HG03457 (cell line): ENCODE results near the gene UQCR11.

Experiments used
- ATAC-seq: cut with Tn5 transposase; IDR thresholded peaks from one replicate; pipeline ENCODE4 v1.9.1; 2021; ENCODE audit warnings: moderate number of reproducible peaks; ENCODE audit not compliant: unreplicated experiment

UQCR11 gene

DNA sequence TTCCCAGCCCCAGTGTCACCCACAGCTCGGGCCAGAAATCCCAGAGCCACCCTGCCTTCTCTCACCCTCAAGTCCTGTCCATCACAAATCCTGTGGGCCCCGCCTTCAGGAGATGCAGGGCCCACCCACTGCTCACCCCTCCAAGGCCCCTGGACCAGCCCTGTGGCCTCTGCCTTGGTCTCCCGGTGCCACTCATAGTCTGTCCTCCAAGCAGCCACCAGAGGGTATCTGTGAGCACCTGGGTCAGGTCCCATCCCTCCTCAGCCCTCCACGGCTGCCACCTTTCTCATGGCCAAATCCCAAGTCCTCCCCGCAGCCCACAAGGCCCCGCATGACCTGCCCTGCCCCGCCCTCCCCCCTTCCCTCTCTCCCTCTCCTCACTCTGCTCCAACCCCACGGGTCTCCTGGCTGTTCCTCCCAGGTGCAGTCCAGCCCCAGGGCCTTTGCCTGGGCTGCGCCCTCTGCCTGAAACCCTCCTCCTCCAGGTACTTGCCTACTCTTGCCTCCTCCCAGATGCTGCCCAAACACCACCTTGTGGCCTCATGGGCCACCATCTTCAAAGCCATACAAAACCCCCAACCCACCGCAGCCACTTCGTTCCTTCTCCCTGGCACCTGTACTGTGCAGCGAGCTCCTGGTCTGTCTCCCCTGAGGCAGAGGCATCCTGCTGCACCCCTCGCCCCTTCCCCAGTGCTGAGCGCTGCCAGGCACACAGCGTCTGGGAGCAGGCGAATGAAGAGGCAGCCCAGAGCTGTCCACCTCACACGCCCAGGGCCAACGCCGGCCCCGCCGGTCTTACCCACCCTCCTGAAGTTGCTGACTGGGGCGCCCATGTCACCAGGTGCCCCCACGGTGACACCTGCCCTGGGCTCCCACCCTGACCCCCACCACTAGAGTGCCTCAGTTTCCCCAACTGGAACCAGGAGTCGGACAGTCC, 13.2 kb upstream of the UQCR11 start:
- ATAC-seq: no peak

DNA sequence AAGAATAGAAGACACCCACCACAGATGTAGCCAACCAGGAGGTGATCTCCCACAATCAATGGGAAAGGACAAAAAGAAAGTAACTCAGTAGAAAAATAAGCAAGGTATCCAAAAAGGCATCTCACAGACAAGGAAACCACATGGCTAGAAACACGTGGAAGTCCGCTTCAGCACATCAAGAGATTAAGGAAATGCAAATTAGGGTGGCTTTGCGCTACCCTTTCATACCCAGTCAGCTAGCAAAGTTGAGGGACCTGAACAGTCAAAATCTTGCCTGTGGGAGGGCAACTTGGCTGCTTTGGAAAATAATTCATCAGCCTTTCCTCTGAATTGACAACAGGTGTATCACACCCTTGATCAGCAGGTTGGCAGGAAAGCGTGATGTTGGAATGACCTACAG, 11.6 kb upstream of the UQCR11 start:
- ATAC-seq: no peak

DNA sequence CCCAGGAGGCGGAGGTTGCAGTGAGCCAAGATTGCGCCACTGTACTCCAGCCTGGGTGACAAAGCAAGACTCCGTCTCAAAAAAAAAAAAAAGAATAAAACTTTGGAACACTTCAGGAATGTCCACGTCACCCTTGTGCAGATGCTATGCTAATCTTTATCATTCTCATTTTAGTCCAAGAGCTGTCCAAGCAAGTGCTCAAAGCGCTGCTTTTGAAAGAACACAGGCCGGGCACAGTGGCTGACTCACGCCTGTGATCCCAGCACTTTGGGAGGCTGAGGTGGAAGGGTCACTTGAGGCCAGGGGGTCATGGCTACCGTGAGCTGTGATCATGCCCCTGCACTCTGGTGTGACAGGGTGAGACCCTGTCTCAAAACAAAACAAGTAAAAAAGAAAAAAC, 11.1 kb upstream of the UQCR11 start:
- ATAC-seq: no peak

DNA sequence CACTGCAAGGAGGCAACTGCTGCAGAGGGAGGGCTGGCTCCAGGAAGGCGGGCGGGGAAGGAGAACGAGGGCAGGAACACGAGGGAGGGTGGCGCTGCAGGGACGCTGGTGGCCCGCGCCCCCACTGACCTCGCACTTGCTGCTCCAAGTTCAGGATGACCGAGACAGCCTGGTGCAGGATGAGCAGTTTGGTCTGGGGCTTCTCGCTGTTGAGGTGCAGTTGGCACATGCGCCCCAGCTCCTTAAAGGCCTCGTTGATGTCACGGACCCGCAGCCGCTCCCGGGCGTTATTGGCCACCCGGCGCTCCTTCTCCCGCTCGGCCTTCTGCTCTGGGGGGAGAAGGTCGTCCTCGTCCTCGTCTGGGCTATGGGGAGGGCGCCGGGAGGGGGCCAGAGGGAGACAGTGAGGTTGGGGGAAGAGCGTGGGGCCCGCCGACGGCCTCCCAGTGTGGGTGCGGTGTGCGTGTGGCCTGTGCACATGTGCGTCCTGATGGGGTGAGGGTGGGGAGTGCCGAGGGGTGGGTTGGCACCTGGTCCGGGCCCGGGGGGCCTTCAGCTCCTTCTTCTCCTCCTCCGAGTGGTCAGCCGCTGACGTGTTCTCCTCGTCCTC, 10.0 kb upstream of the UQCR11 start:
- no peak for ATAC-seq

DNA sequence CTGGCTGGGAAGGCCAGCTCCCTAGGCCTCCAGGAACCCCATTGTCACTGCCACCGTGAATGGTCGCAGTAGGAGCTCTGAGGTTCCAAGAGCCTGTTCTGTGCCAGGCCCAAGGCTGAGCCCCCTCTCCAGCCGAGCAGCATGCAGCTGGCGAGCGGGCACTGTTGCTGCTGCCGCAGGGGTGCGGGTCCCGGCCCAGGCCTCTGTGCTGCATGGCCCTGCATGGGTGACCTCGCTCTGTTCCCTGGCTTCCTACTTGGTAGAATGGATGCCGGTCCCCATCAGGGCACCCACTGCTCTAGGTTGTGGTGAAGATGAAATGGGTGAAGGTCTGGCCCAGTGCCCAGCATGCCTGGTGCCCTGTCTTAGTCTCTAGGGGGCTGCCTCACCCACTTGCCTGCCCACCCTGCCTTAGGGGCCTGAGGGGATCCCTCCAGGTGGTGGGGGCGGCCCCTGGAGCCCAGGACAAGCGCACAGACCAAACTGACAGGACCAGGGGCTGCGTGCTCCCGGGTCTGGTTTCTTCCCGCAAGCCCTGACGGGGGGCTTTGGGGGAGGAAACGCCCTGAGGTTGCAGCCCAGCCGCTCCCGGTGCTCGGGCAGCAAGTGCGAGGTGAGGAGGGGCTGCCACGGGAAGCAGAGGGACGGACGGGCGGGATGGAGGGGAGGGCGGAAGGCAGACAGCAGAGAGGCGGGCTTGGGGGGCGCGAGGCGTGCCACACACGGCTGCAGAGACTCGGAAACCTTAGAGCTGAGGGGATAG, 8.7 kb upstream of the UQCR11 start:
- no peak for ATAC-seq

DNA sequence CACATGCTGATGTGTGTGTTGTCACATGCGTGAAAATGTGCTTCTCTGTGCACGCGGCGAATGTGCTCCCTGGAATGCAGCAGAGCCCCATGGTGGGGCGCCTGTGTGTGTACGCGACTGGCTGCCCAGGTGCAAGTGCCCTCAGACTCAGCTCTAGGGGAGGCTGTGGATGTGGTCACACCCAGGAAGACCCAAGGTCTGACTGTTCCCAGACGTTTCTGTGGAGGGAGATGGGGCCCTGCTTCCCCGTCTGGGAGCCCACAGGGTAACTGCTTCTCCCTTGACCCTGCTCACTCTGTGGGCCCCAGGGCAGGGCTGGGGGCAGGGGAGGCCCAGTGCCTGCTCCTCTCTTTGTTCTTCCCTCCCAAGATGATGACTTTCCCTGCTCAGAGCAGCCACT, 7.9 kb upstream of the UQCR11 start:
- ATAC-seq: no peak

DNA sequence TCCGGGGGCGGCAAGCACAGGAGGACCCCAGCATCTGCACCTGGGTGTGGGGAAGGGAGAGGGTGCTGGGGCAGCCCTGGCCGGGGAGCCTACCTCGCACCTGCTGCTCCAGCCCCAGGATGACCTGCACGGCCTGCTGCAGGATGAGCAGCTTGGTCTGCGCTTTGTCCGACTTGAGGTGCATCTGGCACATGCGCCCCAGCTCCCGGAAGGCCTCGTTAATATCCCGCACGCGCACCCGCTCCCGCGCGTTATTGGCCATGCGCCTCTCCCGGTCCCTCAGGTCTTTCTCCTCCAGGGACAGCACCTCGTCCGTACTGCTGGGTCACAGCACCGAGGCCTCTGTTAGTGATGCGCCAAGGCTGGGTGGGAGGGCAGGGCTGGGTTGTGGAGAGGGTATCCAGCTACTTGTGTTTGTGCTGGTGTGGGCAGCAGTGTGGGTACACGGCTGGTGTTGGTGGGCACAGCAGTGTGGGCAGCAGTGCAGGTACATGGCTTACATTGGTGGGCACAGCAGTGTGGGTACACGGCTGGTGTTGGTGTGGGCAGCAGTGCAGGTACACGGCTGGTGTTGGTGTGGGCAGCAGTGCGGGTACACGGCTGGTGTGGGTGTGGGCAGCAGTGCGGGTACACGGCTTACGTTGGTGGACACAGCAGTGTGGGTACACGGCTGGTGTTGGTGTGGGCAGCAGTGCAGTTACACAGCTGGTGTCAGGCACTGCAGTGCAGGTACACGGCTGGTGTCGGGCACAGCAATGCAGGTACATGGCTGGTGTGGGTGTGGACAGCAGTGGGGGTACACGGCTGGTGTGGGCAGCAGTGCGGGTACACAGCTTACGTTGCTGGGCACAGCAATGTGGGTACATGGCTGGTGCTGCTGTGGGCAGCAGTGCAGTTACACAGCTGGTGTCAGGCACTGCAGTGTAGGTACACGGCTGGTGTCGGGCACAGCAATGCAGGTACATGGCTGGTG, 7.1 kb upstream of the UQCR11 start:
- ATAC-seq: no peak

DNA sequence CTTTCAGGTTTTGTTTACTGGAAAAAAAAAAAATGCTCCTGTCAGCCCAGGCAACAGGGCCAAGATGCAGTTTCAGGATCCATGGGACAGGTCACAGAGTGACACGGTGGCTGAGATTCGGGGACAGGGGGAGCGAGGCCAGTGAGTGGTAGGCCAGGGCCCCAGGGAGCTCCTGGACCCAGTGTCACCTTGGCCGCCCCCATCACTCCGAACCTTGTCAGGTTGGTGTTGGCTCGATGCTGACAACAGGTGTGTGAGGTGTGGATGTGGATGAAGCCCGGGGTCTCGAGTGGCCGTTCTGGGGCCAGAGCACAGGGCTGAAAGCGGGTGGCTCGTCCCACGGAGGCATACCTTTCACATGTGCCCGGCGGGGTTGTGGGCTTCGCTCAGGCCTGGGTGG, 6.1 kb upstream of the UQCR11 start:
- no peak for ATAC-seq

DNA sequence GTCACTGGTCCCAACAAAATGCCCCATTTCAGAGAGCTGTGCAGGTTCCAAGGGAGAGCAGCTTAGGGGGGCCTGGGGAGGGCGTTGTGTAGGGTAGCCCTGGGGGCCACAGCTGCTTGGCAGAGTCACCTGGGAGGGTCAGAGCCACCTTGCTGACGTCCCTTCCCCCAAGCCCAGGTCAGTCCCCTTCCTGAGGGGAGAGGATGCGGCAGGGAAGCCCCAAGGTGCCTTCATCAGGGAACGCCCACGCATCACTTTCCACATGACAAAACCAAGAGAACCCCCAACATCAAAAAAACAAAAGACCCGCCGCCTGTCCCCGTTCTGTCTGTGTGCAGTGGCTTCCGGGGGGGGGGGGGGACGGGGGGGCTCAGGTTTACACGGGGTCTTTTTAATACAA, 5.3 kb upstream of the UQCR11 start:
- ATAC-seq: no peak

DNA sequence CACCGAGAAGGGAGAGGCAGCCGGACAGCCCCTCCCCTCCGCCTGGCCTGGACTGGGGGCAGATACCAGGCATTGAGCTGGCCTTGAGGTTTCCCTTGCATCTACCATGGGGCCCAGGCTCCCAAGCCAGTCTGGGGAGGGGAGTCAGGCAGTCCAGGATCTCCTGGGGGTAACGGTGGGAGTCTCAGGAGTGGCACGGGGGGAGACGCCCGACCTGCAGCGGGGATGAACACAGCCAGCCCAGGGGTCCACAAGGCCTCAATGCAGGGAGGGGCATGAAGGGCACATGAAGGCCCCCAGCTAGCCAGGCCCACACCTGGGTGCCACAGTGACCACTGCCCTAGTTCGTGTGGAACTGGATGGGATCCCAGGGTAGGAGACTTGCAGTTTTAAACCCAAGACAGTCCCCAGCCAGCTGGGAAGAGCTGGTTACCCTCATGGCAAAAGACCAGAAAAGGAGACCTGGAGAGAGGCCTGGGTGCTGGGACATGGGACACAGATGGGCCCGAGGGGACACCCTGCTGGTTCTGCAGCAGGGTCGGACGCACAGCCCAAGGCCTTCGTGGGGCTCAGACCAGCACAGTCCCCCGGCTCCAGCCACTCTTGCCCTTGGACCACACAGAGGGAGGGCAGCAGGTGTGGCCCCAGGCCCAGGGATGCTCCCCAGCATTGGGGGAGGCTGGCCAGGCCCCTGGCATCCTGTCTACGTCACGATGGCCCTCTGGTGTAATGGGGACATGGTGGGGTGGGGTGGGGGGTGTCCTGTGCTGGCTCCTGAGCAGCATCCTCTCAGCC, 4.6 kb upstream of the UQCR11 start:
- ATAC-seq: no peak

DNA sequence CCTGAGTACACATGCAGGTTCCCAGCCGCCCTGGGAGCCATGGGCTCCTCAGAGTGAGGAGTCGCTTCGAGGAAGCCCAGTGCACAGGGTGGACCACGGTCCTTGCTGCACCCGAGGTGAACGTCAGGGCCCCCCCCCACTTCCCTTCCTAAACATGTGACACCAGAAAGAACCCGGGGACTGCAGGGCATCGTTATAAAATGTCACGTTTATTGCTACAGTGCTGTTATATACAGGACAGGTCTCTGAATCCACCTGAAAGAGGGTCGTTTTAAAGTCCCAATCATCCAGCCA, 3.8 kb upstream of the UQCR11 start:
- no peak for ATAC-seq

DNA sequence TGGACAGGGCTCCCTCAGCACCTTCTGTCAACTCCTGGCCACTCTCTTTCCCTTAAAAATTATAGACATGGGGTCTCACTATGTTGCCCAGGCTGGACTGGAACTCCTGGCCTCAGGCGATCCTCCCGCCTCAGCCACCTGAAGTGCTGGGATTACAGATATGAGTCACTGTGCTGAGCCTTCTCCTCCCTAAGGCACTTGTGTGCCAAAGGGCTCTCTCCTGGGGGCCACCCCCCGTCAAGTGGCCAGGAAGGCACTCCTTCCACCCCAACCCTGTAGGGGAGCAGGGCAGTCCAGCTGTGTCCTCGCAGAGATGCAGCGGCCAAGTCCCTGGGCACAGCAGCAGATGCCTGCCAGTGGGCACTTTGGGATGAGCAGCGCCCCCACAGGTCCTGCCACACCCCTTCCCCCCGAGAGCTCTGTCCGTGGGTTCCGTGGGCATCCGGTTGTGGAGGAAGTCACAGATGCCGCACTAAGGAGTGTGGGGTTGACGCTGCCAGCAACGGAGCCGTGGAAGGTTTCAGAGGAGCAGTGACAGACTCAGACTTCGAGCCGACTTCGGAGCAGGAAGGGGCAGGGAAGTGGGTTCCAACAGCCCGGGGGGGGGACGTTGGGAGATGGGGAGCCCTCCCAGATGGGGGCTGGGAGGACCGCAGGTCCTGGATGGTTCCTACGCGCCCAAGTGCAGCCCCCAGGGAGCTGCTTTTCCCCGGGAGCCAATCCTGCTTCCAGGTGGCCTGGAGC, 3.3 kb upstream of the UQCR11 start:
- ATAC-seq: no peak

DNA sequence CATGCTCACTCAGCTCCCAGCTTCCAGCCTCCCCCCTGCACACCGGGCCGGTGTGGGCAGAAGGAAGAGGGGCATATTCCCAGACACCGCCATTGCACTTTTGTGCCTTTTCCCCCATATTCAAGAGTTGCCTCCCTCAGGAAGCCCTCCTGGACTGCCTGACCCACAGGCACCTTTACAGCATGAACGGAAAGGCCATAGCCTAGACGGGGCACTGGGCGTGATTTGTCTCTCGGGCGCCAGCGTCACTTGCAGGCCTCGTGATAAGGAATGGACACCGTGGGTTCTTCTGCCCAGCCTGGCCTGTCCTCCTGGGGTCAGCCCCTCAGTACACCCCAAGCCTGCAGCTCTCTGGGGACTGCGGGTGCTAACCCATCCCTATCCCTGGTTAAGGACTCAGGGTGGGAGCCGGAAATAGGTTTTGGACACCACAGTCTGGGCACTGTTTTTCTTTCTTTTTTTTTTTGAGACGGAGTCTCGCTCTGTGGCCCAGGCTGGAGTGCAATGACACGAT, 933 bp upstream of the UQCR11 start:
- ATAC-seq: no peak

DNA sequence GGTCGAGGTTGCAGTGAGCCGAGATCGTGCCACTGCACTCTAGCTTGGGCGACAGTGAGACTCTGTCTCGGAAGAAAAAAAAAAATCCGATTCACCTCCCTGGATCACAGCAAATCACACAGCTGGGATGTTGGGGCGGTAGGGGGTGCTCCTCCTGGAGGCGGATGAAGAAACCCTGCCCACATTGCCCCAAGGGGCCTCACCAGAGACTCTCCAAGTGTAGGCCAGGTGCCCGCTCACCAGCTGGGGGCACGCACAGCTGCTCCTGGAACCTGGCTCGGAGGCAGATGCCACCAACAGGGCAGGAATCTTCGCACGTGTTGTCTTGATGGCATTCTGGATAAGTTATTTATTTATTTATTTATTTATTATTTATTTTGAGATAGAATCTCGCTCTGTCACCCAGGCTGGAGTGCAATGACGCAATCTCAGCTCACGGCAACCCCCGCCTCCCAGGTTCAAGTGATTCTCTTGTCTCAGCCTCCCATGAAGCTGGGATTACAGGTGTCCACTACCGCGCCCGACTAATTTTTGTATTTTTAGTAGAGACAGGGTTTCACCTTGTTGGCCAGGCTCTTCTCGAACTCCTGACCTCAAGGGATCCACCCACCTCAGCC, 3.1 kb downstream of the UQCR11 start:
- ATAC-seq: no peak

DNA sequence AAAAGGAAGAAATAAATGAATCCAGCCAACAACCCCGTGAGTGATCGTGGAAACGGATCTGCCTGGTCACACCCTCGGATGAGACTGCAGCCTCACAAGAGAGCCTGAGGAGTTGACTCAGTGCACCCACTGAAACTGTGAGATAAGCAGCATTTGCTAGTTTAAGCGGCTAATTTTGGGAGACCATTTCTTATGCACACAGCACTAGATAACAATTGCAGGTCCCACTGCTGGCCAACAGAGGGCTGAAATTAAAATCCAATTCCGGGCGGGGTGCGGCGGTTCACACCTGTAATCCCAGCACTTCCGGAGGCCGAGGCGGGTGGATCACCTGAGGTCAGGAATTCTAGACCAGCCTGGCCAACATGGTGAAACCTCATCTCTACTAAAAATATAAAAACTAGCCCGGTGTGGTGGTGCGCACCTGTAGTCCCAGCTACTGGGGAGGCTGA, 3.6 kb downstream of the UQCR11 start:
- ATAC-seq: no peak

DNA sequence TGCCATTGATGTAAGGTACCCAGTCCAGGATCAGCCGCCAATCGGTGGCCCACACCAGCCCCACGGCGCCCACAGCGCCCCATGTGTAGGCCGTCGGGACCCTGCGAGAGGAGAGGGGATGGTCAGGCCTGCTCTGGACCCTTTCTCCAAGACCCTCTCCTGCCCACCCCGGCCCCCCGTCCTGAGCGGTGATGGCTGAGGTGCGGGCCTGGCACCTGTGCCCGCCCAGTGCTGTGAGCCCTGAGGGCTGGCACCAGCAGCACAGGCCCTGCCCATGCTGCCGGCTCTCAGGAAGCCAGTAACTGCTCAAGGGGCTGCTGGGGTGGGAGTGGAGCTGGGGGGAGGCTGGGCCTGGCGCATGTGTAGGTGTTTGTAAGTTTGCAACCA, 5.8 kb downstream of the UQCR11 start:
- ATAC-seq: no peak

DNA sequence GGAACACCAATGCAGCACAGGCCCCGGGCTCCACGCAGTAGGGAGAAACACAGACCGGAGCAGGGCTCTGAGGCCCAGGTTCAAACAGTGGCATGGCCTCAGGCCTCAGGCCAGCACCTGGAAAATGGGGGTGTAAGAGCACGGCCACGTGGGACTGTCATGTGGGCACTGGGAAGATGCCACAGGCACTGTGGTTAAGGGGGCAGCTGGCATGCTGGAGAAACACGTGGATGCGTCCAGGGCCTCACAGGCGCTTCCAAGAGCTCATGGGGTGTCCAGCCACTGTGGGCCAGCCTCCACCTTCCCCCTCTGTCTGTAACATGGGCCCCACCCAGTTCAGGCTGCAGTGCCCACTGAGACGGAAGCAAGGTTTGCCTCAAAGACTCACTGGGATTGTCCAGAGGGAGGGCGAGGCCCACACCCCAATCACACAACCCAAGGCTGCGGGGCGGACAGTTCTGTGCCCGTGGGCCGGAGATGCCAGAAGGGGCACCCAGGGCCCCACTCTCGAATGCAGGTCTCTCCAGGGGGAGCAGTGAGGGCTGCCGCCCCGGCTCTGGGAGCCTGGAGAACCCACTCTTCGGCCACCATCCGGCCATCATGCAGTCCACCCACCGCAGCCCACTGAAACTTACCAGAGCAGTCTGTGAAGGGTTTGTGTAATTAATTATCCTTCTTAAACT, 6.3 kb downstream of the UQCR11 start:
- no peak for ATAC-seq

DNA sequence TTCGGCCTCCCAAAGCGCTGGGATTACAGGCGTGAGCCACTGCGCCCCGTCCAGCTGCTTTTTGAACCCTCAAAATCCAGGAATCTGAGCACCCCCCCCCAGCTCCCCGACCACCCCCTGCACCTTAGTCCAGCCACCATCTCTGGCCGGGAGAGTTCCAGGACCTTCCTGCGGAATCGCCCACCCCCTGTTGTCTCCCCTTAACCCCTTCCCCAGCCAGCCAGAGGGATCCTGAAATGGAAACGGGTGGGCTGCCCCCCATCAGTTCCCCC, 11.8 kb downstream of the UQCR11 start:
- ATAC-seq: no peak
